H1 (cell line): Measurements from ENCODE around the gene TREM1. TPM values are rescaled to one million over a fixed set of nuclear protein-coding genes. Genes with fewer than 3 reads are reported as not detected.

Experiments
- CTCF ChIA-PET: fragments of 300-600 bp; sonication (Branson Sonifier 250); formaldehyde crosslinking; loops from one replicate; lab custom pipeline; 2021; ENCODE audit not compliant: partially characterized antibody; lab: Charles Lee
- POLR2A ChIA-PET: fragments of 300-600 bp; sonication (Branson Sonifier 250); formaldehyde crosslinking; loops from one replicate; lab custom pipeline; 2021; ENCODE audit warnings: inconsistent platforms; ENCODE audit not compliant: partially characterized antibody; lab: Charles Lee
- DNase-seq, 2 experiments: peaks; one replicate each; pipeline versions ENCODE4 v3.0.0 to v3.0.0-alpha.2; 2010 to 2022; ENCODE audit warnings: low spot score in 2 of 2, low read depth in 1 of 2, mixed read lengths in 1 of 2
- FAIRE-seq: peaks from 2 replicates; lab custom pipeline; 2011; peaks lifted over from hg19 to GRCh38; lab: Jason Lieb, UNC
- H2AFZ ChIP-seq: 2 replicates; pipeline ENCODE4 v1.8.1; 2012; ENCODE audit warnings: low read length, inconsistent platforms
- H2AK5ac ChIP-seq: 2 replicates; pipeline ENCODE4 v1.6.1; 2013; ENCODE audit warnings: low read depth, low read length
- H2BK120ac ChIP-seq: replicated peaks from 2 replicates; pipeline ENCODE3; 2013; ENCODE audit warnings: low read depth, low read length, inconsistent platforms
- H2BK12ac ChIP-seq: 2 replicates; pipeline ENCODE4 v1.6.1; 2013; ENCODE audit warnings: low read depth, low read length
- H2BK15ac ChIP-seq: 2 replicates; pipeline ENCODE4 v1.6.1; 2013; ENCODE audit warnings: low read length
- H2BK20ac ChIP-seq: 2 replicates; pipeline ENCODE4 v1.6.1; 2013; ENCODE audit warnings: low read length
- H2BK5ac ChIP-seq: 2 replicates; pipeline ENCODE4 v1.6.1; 2013; ENCODE audit warnings: low read depth, low read length
- H3K14ac ChIP-seq: 2 replicates; pipeline ENCODE4 v1.6.1; 2013; ENCODE audit warnings: inconsistent platforms; ENCODE audit not compliant: insufficient read length
- H3K18ac ChIP-seq: 2 replicates; pipeline ENCODE4 v1.6.1; 2013; ENCODE audit warnings: low read length; ENCODE audit errors: extremely low read depth
- H3K23ac ChIP-seq: 2 replicates; pipeline ENCODE4 v1.6.1; 2013; ENCODE audit warnings: inconsistent platforms; ENCODE audit not compliant: insufficient read length
- H3K23me2 ChIP-seq: 2 replicates; pipeline ENCODE4 v1.6.1; 2013; ENCODE audit warnings: low read depth, low read length
- H3K27ac ChIP-seq: 2 replicates; pipeline ENCODE4 v1.6.1; 2011; ENCODE audit warnings: low read depth, low read length, inconsistent platforms
- H3K27me3 ChIP-seq, 4 experiments: replicated peaks in 1 of 4; 1 replicate in 1 of 4; 2 replicates in 3 of 4; pipeline versions ENCODE4 v1.6.1 to v1.8.1; 2011 to 2013; ENCODE audit warnings: low read length in 3 of 4, mild to moderate bottlenecking in 3 of 4, inconsistent platforms in 2 of 4, mixed read lengths in 2 of 4, moderate library complexity in 1 of 4; ENCODE audit not compliant: control insufficient read depth in 3 of 4, insufficient read depth in 3 of 4; ENCODE audit errors: extremely low read depth in 1 of 4
- H3K36me3 ChIP-seq, 4 experiments: 2 replicates each; pipeline versions ENCODE4 v1.6.1 to v1.8.1; 2011 to 2013; ENCODE audit warnings: mild to moderate bottlenecking in 4 of 4, low read length in 3 of 4, moderate library complexity in 2 of 4, control low read depth in 1 of 4, inconsistent platforms in 1 of 4; ENCODE audit not compliant: insufficient read depth in 4 of 4, control insufficient read depth in 2 of 4
- H3K4ac ChIP-seq: replicated peaks from 2 replicates; pipeline ENCODE3; 2013; ENCODE audit warnings: low read length, low read depth, mixed read lengths, inconsistent platforms; ENCODE audit not compliant: insufficient read length
- H3K4me1 ChIP-seq, 4 experiments: replicated peaks in 1 of 4; 1 replicate in 1 of 4; 2 replicates in 3 of 4; pipeline versions ENCODE4 v1.6.1 to v1.8.1; 2011 to 2013; ENCODE audit warnings: low read length in 3 of 4, inconsistent platforms in 2 of 4, mixed read lengths in 1 of 4; ENCODE audit not compliant: insufficient read depth in 4 of 4, control insufficient read depth in 3 of 4
- H3K4me2 ChIP-seq, 2 experiments: 2 replicates each; pipeline versions ENCODE4 v1.6.1 to v1.8.1; 2011 to 2013; ENCODE audit warnings: low read depth in 2 of 2, low read length in 2 of 2, control low read depth in 1 of 2, inconsistent platforms in 1 of 2, mild to moderate bottlenecking in 1 of 2; ENCODE audit not compliant: insufficient read depth in 1 of 2
- H3K4me3 ChIP-seq, 4 experiments: fragments of 200-600, 300-600 bp in 1 of 4; sonication (generic), shearing (Covaris generic), sonication (Bioruptor Twin) in 1 of 4; 2 replicates each; pipeline versions ENCODE4 v1.5.1 to v1.8.1; 2011 to 2016; ENCODE audit warnings: low read length in 4 of 4, low read depth in 3 of 4, control low read depth in 2 of 4, inconsistent platforms in 2 of 4, mild to moderate bottlenecking in 2 of 4, mixed read lengths in 1 of 4, moderate library complexity in 1 of 4; ENCODE audit not compliant: insufficient read depth in 2 of 4; ENCODE audit errors: extremely low read depth in 1 of 4
- H3K56ac ChIP-seq: replicated peaks from 2 replicates; pipeline ENCODE3; 2013; ENCODE audit warnings: low read depth, mild to moderate bottlenecking, mixed read lengths, low read length, inconsistent platforms; ENCODE audit not compliant: insufficient read length
- H3K79me1 ChIP-seq: 2 replicates; pipeline ENCODE4 v1.6.1; 2013; ENCODE audit warnings: low read depth, low read length, control low read depth
- H3K79me2 ChIP-seq, 2 experiments: 2 replicates each; pipeline versions ENCODE4 v1.6.1 to v1.8.1; 2012 to 2013; ENCODE audit warnings: low read length in 2 of 2, mild to moderate bottlenecking in 2 of 2, inconsistent platforms in 1 of 2; ENCODE audit not compliant: insufficient read depth in 2 of 2, control insufficient read depth in 1 of 2
- H3K9ac ChIP-seq, 4 experiments: replicated peaks in 1 of 4; 1 replicate in 1 of 4; 2 replicates in 3 of 4; pipeline versions ENCODE4 v1.6.1 to v1.8.1; 2011 to 2013; ENCODE audit warnings: low read depth in 3 of 4, low read length in 3 of 4, control low read depth in 2 of 4, mild to moderate bottlenecking in 2 of 4, moderate library complexity in 2 of 4, inconsistent platforms in 1 of 4; ENCODE audit errors: extremely low read depth in 1 of 4
- H3K9me3 ChIP-seq, 2 experiments: 2 replicates each; pipeline versions ENCODE4 v1.6.1 to v1.8.1; 2012 to 2013; ENCODE audit warnings: mild to moderate bottlenecking in 2 of 2, moderate library complexity in 2 of 2, control low read depth in 1 of 2, inconsistent platforms in 1 of 2, low read depth in 1 of 2, low read length in 1 of 2, mixed read lengths in 1 of 2; ENCODE audit not compliant: insufficient read depth in 2 of 2
- H4K20me1 ChIP-seq, 2 experiments: replicated peaks in 1 of 2; 2 replicates each; pipeline versions ENCODE3 to v1.8.1; 2011 to 2013; ENCODE audit warnings: inconsistent platforms in 2 of 2, low read length in 2 of 2, mild to moderate bottlenecking in 1 of 2; ENCODE audit not compliant: insufficient read depth in 2 of 2, control insufficient read depth in 1 of 2
- H4K5ac ChIP-seq: 2 replicates; pipeline ENCODE4 v1.6.1; 2013; ENCODE audit warnings: low read length, low read depth, mixed read lengths, inconsistent platforms; ENCODE audit not compliant: insufficient read length
- H4K8ac ChIP-seq: 2 replicates; pipeline ENCODE4 v1.8.0; 2013; ENCODE audit warnings: mild to moderate bottlenecking, moderate library complexity, low read length, inconsistent platforms; ENCODE audit not compliant: insufficient read depth; ENCODE audit errors: extremely low read depth
- H4K91ac ChIP-seq: replicated peaks from 2 replicates; pipeline ENCODE3; 2013; ENCODE audit warnings: low read length, mixed read lengths, inconsistent platforms; ENCODE audit not compliant: insufficient read length
- BRCA1 ChIP-seq: IDR thresholded peaks from 2 replicates; pipeline ENCODE4 v1.6.1; 2012; ENCODE audit warnings: low read depth, low read length, improper control_type of control experiment
- JUN ChIP-seq: IDR thresholded peaks from 2 replicates; pipeline ENCODE4 v1.6.1; 2011; ENCODE audit warnings: low read depth, mild to moderate bottlenecking, improper control_type of control experiment, low read length
- SAP30 ChIP-seq: fragments of 300-600 bp; sonication (generic); IDR thresholded peaks from 2 replicates; pipeline ENCODE4 v1.7.1; 2012; ENCODE audit warnings: low read length, moderate library complexity, mild to moderate bottlenecking, inconsistent platforms; ENCODE audit not compliant: insufficient read depth, insufficient replicate concordance
- WGBS, 2 experiments: shearing (Covaris generic) in 1 of 2; methylation state at CpG; one replicate each; pipeline versions ENCODE4 v1.1.6 to v1.1.7; 2013 to 2015; ENCODE audit warnings: low lambda C conversion rate in 2 of 2, mixed read lengths in 2 of 2, inconsistent platforms in 1 of 2, low coverage in 1 of 2, missing lambda C conversion rate in 1 of 2; ENCODE audit not compliant: insufficient replicate concordance in 2 of 2, insufficient coverage in 1 of 2, insufficient read length in 1 of 2; ENCODE audit errors: extremely low coverage in 1 of 2, missing lambda C conversion rate in 1 of 2; 5-methylcytosine and 5-hydroxymethylcytosine counted together
- polyA plus RNA-seq, 7 experiments: library from polyadenylated mRNA; depleted of rRNA in 3 of 7; stranded (reverse) in 5 of 7; unstranded in 2 of 7; fragments of >200 nt in 5 of 7; fragments of 200-250 nt in 2 of 7; gene quantifications; 1 replicate in 5 of 7; 2 replicates in 1 of 7; 4 replicates in 1 of 7; pipeline versions ENCODE4 v1.2.1 to v1.2.3, GENCODE V29; 2011 to 2013; ENCODE audit warnings: missing spikeins in 2 of 7, mixed read lengths in 2 of 7
- total RNA-seq: library from RNA; stranded (reverse); fragmentation: NEBNext Ultra II Directional; extraction: Animal tissue kit (Norgen Biotek cat#: 25700); gene quantifications from 2 replicates; pipeline ENCODE4 v1.2.1, GENCODE V29; 2021

The TREM1 gene
- total and polyA plus RNA-seq, 2 of the 8 experiments (the other 6 are each of a cell fraction or from before 2014, with no cell fraction given) = not detected

DNA sequence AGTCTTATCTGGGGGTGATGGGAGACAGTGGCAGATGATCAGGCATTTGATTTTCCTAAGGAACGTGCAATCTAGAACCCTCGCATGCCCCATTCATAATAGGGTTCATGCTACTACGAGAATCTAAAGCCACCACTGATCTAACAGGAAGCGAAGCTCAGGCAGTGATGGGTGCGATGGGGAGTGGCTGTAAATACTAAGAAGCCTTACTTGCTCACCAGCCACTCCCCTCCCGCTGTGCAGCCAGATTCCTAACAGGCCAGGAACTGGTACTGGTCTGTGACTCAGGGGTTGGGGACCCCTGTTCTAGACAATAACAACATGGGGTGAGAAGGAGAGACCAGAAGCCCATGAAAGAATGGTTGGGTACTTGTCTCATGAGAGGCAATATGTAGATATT, 53.8 kb downstream of the TREM1 start:
- Histone ChIP-seq H3K4me1 (peaks cover 0 to 4% (median 0%) of the 10 kb centered on the region in 4 experiments; a peak in 2 of 7 replicates), H2BK12ac (no peak overlapping the region), H3K79me1 (no peaks in the 10 kb centered on the region), H4K8ac (no peak overlapping the region), H3K27ac (no peak overlapping the region), H3K27me3 (no peaks in the 10 kb centered on the region; a peak in 1 of 7 replicates), H2BK20ac (no peak overlapping the region), H3K36me3 (no peaks in the 10 kb centered on the region), H2AFZ (no peak overlapping the region), H3K4me2 (no peak overlapping the region), H3K23me2 (no peaks in the 10 kb centered on the region), H3K56ac (no peak overlapping the region), H4K20me1 (no peaks in the 10 kb centered on the region), H3K18ac (no peak overlapping the region), H3K4ac (no peak overlapping the region), H3K9me3 (no peaks in the 10 kb centered on the region), H2AK5ac (no peak overlapping the region), H3K79me2 (no peaks in the 10 kb centered on the region), H2BK5ac (no peak overlapping the region), H2BK120ac (no peak overlapping the region)
- WGBS, 2 experiments = 78% methylated on average over 6 of the region's 6 CpGs; no CpG with 5 or more reads in 1 of the 2 experiments
- DNase-seq (peak in 1 of 2 experiments; percentile 48), FAIRE-seq (no peak)
- no peak for TF ChIP-seq BRCA1
- no peak for TF ChIP-seq SAP30
- TF ChIP-seq JUN = no peak
- TF ChIP-seq, all 59 proteins: peak for 0
- CTCF ChIA-PET = interaction anchor here (1.2 to 1.7 kb wide), 2 partner anchors 17 to 74 kb away, joined by 3 to 4 read pairs; no protein-coding TSS in a partner anchor
- POLR2A ChIA-PET = no interaction called here
- H3K4me3 ChIP-seq = no peak overlapping the region
- H3K9ac ChIP-seq = no peak overlapping the region
- no peak overlapping the region for H4K5ac ChIP-seq
- no peak overlapping the region for H2BK15ac ChIP-seq
- no peak overlapping the region for H3K14ac ChIP-seq
- no peak overlapping the region for H4K91ac ChIP-seq
- no peak overlapping the region for H3K23ac ChIP-seq
